CD14-positive monocyte (primary cell): ENCODE results near the gene KDM6A. TPM values are rescaled to one million over a fixed set of nuclear protein-coding genes. Genes with fewer than 3 reads are reported as not detected.
A peak's percentile ranks its signal among the peaks of the same experiment; 100 is the strongest.
"Not testable (repeated sequence)": the region's sequence is repeated elsewhere in the genome, so short reads cannot be mapped to it uniquely, and the experiment has no call there.

Experiments
- DNase-seq, 3 donors: peaks; one replicate each; pipeline ENCODE4 v3.0.0-alpha.2; 2011 to 2022
- H2AFZ ChIP-seq: 2 replicates; pipeline ENCODE4 v1.6.0; 2012; ENCODE audit warnings: mild to moderate bottlenecking, low read depth, low read length, inconsistent platforms; ENCODE audit not compliant: insufficient read depth, poor library complexity, severe bottlenecking
- H3K27ac ChIP-seq, 2 donors: 1 replicate in 1 of 2; 2 replicates in 1 of 2; pipeline ENCODE4 v1.5.1; 2012 to 2013; ENCODE audit warnings: low read length in 2 of 2, control low read depth in 1 of 2, inconsistent platforms in 1 of 2, low read depth in 1 of 2, mild to moderate bottlenecking in 1 of 2
- H3K27me3 ChIP-seq, 2 donors: one replicate each; pipeline versions ENCODE4 v1.6.0 to v1.6.1; 2011 to 2013; ENCODE audit warnings: low read length in 2 of 2; ENCODE audit not compliant: control insufficient read depth in 2 of 2, insufficient read depth in 2 of 2
- H3K36me3 ChIP-seq, 2 donors: replicated peaks in 1 of 2; 1 replicate in 1 of 2; 2 replicates in 1 of 2; pipeline versions ENCODE4 v1.5.1 to v1.6.1; 2012 to 2013; ENCODE audit warnings: low read length in 2 of 2, control low read depth in 1 of 2, inconsistent platforms in 1 of 2, mild to moderate bottlenecking in 1 of 2; ENCODE audit not compliant: insufficient read depth in 2 of 2, control insufficient read depth in 1 of 2
- H3K4me1 ChIP-seq, 2 donors: 1 replicate in 1 of 2; 2 replicates in 1 of 2; pipeline versions ENCODE4 v1.5.1 to v1.6.1; 2012 to 2013; ENCODE audit warnings: low read length in 2 of 2, control low read depth in 1 of 2, inconsistent platforms in 1 of 2, mild to moderate bottlenecking in 1 of 2, moderate library complexity in 1 of 2; ENCODE audit not compliant: insufficient read depth in 2 of 2, control insufficient read depth in 1 of 2
- H3K4me2 ChIP-seq: replicated peaks from 2 replicates; pipeline ENCODE3; 2012; ENCODE audit warnings: low read length, moderate library complexity, mild to moderate bottlenecking; ENCODE audit not compliant: poor library complexity, severe bottlenecking; ENCODE audit errors: extremely low read depth
- H3K4me3 ChIP-seq, 3 experiments: fragments of 200-600 bp in 1 of 3; sonication (generic) in 1 of 3; replicated peaks in 1 of 3; 1 replicate in 2 of 3; 2 replicates in 1 of 3; pipeline ENCODE4 v1.5.1; 2011 to 2013; ENCODE audit warnings: low read length in 3 of 3, mild to moderate bottlenecking in 3 of 3, control low read depth in 2 of 3, low read depth in 2 of 3, inconsistent platforms in 1 of 3, moderate library complexity in 1 of 3
- H3K79me2 ChIP-seq: 2 replicates; pipeline ENCODE4 v1.6.0; 2012; ENCODE audit warnings: mild to moderate bottlenecking, control low read depth, inconsistent platforms, low read length, moderate library complexity; ENCODE audit not compliant: insufficient read depth
- H3K9ac ChIP-seq: 2 replicates; pipeline ENCODE4 v1.6.0; 2017; ENCODE audit warnings: low read length, mild to moderate bottlenecking; ENCODE audit not compliant: insufficient read depth, poor library complexity, severe bottlenecking
- H3K9me3 ChIP-seq, 2 donors: replicated peaks in 1 of 2; 1 replicate in 1 of 2; 2 replicates in 1 of 2; pipeline versions ENCODE4 v1.5.1 to v1.6.1; 2012 to 2013; ENCODE audit warnings: low read length in 2 of 2, control low read depth in 1 of 2; ENCODE audit not compliant: control insufficient read depth in 1 of 2, insufficient read depth in 1 of 2
- H4K20me1 ChIP-seq: 2 replicates; pipeline ENCODE4 v1.6.0; 2012; ENCODE audit warnings: mild to moderate bottlenecking, low read length, control low read depth, moderate library complexity; ENCODE audit not compliant: insufficient read depth
- H3K27ac Mint-ChIP-seq, 7 donors: one replicate each; pipeline ENCODE4 v1.8.0; 2020; ENCODE audit warnings: mild to moderate bottlenecking in 7 of 7, mixed read lengths in 7 of 7, moderate library complexity in 6 of 7, inconsistent platforms in 2 of 7
- H3K27me3 Mint-ChIP-seq, 3 donors: one replicate each; pipeline ENCODE4 v1.8.0; 2021 to 2022; ENCODE audit warnings: low read depth in 3 of 3, mild to moderate bottlenecking in 3 of 3, mixed read lengths in 3 of 3, moderate library complexity in 3 of 3, inconsistent platforms in 1 of 3
- H3K36me3 Mint-ChIP-seq, 2 donors: one replicate each; pipeline ENCODE4 v1.8.0; 2020; ENCODE audit warnings: mixed read lengths in 2 of 2, inconsistent platforms in 1 of 2, mild to moderate bottlenecking in 1 of 2
- H3K4me1 Mint-ChIP-seq: one replicate; pipeline ENCODE4 v1.8.0; 2020; ENCODE audit warnings: mild to moderate bottlenecking, mixed read lengths
- H3K4me3 Mint-ChIP-seq, 2 donors: one replicate each; pipeline ENCODE4 v1.8.0; 2020; ENCODE audit warnings: mild to moderate bottlenecking in 2 of 2, mixed read lengths in 2 of 2, moderate library complexity in 1 of 2
- H3K9me3 Mint-ChIP-seq, 7 donors: one replicate each; pipeline ENCODE4 v1.8.0; 2020 to 2022; ENCODE audit warnings: mixed read lengths in 7 of 7, mild to moderate bottlenecking in 6 of 7, moderate library complexity in 6 of 7, inconsistent platforms in 2 of 7
- CTCF ChIP-seq: fragments of 200-600 bp; IDR thresholded peaks from one replicate; pipeline ENCODE4 v1.8.0; 2022; ENCODE audit warnings: antibody characterized with exemption, mild to moderate bottlenecking
- WGBS: methylation state at CpG from one replicate; pipeline ENCODE4 v1.1.5; 2013; ENCODE audit warnings: missing lambda C conversion rate; ENCODE audit not compliant: insufficient coverage; 5-methylcytosine and 5-hydroxymethylcytosine counted together
- intact Hi-C, 2 donors: fragments of 100-400 bp; cut with micrococcal nuclease; formaldehyde crosslinking; loops; one replicate each; pipeline versions ENCODE4 v1.15.0 to v1.15.1; 2023
- polyA plus RNA-seq, 3 donors: library from polyadenylated mRNA; depleted of rRNA in 1 of 3; unstranded in 2 of 3; stranded (reverse) in 1 of 3; fragments of 300-500 nt in 2 of 3; fragments of >200 nt in 1 of 3; fragmentation: Illumina TruSeq in 2 of 3; gene quantifications; 1 replicate in 2 of 3; 2 replicates in 1 of 3; pipeline ENCODE4 v1.2.3, GENCODE V29; 2012 to 2021

Gene KDM6A
- polyA plus RNA-seq, 3 donors: 7.6 to 35.0 (median 13.8) TPM

- Histone ChIP-seq H3K4me1 (no peaks in the 10 kb centered on the region), H3K79me2 (no peaks in the 10 kb centered on the region), H3K27me3 (no peaks in the 10 kb centered on the region), H3K27ac (no peak overlapping the region), H3K4me2 (no peak overlapping the region), H3K36me3 (no peaks in the 10 kb centered on the region), H2AFZ (no peak overlapping the region), H4K20me1 (no peaks in the 10 kb centered on the region), H3K4me3 (no peak overlapping the region), H3K9ac (no peak overlapping the region), H3K9me3 (no peaks in the 10 kb centered on the region)
- Mint-ChIP-seq H3K9me3 (peaks cover 2 to 11% (median 3%) of the 10 kb centered on the region in 7 donors), H3K4me1 (no peaks in the 10 kb centered on the region), H3K27ac (peak overlapping the region in 2 of 7 donors; percentile 13 to 19), H3K27me3 (peaks cover 0 to 1% (median 0%) of the 10 kb centered on the region in 3 donors), H3K4me3 (no peak overlapping the region), H3K36me3 (no peaks in the 10 kb centered on the region)
- intact Hi-C loops: no loop called here
- no peak for DNase-seq
- TF ChIP-seq CTCF: no peak
- WGBS: 100% methylated on average over 1 of the region's 7 CpGs
Observed at GRCh38 chrX:45134315-45134731, 261.3 kb downstream of the KDM6A start.

- Mint-ChIP-seq H3K27me3 (peaks cover 0 to 1% (median 0%) of the 10 kb centered on the region in 3 donors), H3K4me3 (no peak overlapping the region), H3K36me3 (no peaks in the 10 kb centered on the region), H3K27ac (no peak overlapping the region), H3K9me3 (peaks cover 2 to 11% (median 3%) of the 10 kb centered on the region in 7 donors), H3K4me1 (no peaks in the 10 kb centered on the region)
- no peak for DNase-seq
- no peaks in the 10 kb centered on the region for H3K27me3 ChIP-seq
- intact Hi-C loops: no loop called here
- H3K4me2 ChIP-seq: no peak overlapping the region
- H3K9me3 ChIP-seq: no peaks in the 10 kb centered on the region
- H3K79me2 ChIP-seq: no peaks in the 10 kb centered on the region
- no peaks in the 10 kb centered on the region for H3K36me3 ChIP-seq
- WGBS: no CpG with 5 or more reads among the region's 3 CpGs
- H4K20me1 ChIP-seq: no peaks in the 10 kb centered on the region
- H2AFZ ChIP-seq: no peak overlapping the region
- no peak overlapping the region for H3K27ac ChIP-seq
- no peak overlapping the region for H3K9ac ChIP-seq
- no peak overlapping the region for H3K4me3 ChIP-seq
- H3K4me1 ChIP-seq: no peaks in the 10 kb centered on the region
- no peak for TF ChIP-seq CTCF
Observed at GRCh38 chrX:45134775-45135174, 261.8 kb downstream of the KDM6A start.

- H3K79me2 ChIP-seq, H3K4me1 Mint-ChIP-seq, DNase-seq, H3K9me3 ChIP-seq, H3K27ac ChIP-seq, H3K36me3 ChIP-seq, H3K27me3 Mint-ChIP-seq, H3K36me3 Mint-ChIP-seq, H3K27ac Mint-ChIP-seq, H3K9me3 Mint-ChIP-seq, H4K20me1 ChIP-seq, H3K9ac ChIP-seq, H3K4me3 ChIP-seq, H3K27me3 ChIP-seq, intact Hi-C loops, H3K4me1 ChIP-seq, H2AFZ ChIP-seq, H3K4me2 ChIP-seq, H3K4me3 Mint-ChIP-seq: not testable (repeated sequence)
- no CpG with 5 or more reads among the region's 4 CpGs for WGBS
Observed at GRCh38 chrX:45135391-45136075, 262.5 kb downstream of the KDM6A start.
